Lower leg skin (tissue), 4 donors: Measurements from ENCODE around the gene MICALL2. TPM values are rescaled to one million over a fixed set of nuclear protein-coding genes. Genes with fewer than 3 reads are reported as not detected.

ENCODE experiments used
- DNase-seq, 2 donors: peaks; one replicate each; pipeline ENCODE4 v3.0.0-alpha.2; 2019; ENCODE audit warnings: low spot score in 2 of 2
- H3K4me3 ChIP-seq: fragments of 200-600 bp; sonication (generic); 2 replicates; pipeline ENCODE4 v1.5.1; 2017; ENCODE audit warnings: mild to moderate bottlenecking, low read depth; ENCODE audit not compliant: poor library complexity, severe bottlenecking
- CTCF ChIP-seq, 3 donors: fragments of 450-650 bp; IDR thresholded peaks; one replicate each; pipeline ENCODE4 v1.5.1; 2016; ENCODE audit warnings: antibody characterized with exemption in 3 of 3, mild to moderate bottlenecking in 3 of 3, moderate library complexity in 2 of 3
- POLR2A ChIP-seq, 2 donors: fragments of 450-650 bp; IDR thresholded peaks; one replicate each; pipeline ENCODE4 v1.6.1; 2016 to 2017; ENCODE audit warnings: antibody characterized with exemption in 2 of 2, mild to moderate bottlenecking in 1 of 2, moderate library complexity in 1 of 2
- WGBS, 2 donors: methylation state at CpG; one replicate each; pipeline ENCODE4 v1.1.5; 2018; 5-methylcytosine and 5-hydroxymethylcytosine counted together
- intact Hi-C: fragments of 100-400 bp; cut with DNase I; formaldehyde crosslinking; loops from one replicate; pipeline ENCODE4 v1.15.0; 2023; ENCODE audit warnings: low total_unique reads
- total RNA-seq, 4 donors: library from RNA; depleted of rRNA; stranded (reverse); fragments of >200 nt; gene quantifications; one replicate each; pipeline ENCODE4 v1.1.0, GENCODE V29; 2016

Gene MICALL2
- total RNA-seq, 4 donors from 2014 or later, result 10.4 to 17.0 (median 14.0) TPM

DNA sequence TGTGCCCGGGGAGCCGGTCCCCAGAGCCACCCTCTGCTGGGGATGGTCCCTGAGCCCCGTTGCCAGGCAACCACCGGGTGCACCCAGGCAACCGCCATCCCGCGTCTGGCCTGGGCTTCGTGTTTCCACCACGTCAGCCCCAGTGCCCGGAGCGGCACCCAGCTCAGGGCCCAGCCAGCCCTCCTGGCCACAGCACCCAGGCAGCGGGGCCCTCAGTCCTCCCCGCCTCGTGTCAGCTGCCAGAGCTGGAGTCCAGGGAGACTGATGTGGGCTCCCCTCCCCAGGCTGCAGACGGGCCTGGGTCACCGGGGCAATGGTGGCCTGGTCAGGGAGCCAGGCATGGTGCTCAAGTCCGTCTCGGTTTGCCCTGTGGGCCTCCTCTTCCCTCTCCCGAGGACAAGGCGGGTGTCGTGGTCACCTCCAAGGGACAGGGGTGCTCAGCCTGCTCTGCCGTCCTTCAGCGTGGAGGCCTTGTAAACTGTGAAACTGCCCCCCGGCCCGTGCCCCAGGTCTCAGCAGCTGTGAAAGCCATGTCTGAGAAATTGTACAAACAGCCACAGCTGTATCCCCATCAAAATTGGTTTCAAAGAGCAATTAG, 72.5 kb downstream of the MICALL2 start:
- intact Hi-C loops, result no loop called here
- H3K4me3 ChIP-seq, result no peak overlapping the region
- DNase-seq, result no peak
- 53 to 63% methylated on average over 14 to 20 of the region's 25 CpGs for WGBS, 2 donors
- TF ChIP-seq POLR2A (IDR thresholded peaks at IDR 0.05), result no peak
- no peak for TF ChIP-seq CTCF (IDR thresholded peaks at IDR 0.05)

DNA sequence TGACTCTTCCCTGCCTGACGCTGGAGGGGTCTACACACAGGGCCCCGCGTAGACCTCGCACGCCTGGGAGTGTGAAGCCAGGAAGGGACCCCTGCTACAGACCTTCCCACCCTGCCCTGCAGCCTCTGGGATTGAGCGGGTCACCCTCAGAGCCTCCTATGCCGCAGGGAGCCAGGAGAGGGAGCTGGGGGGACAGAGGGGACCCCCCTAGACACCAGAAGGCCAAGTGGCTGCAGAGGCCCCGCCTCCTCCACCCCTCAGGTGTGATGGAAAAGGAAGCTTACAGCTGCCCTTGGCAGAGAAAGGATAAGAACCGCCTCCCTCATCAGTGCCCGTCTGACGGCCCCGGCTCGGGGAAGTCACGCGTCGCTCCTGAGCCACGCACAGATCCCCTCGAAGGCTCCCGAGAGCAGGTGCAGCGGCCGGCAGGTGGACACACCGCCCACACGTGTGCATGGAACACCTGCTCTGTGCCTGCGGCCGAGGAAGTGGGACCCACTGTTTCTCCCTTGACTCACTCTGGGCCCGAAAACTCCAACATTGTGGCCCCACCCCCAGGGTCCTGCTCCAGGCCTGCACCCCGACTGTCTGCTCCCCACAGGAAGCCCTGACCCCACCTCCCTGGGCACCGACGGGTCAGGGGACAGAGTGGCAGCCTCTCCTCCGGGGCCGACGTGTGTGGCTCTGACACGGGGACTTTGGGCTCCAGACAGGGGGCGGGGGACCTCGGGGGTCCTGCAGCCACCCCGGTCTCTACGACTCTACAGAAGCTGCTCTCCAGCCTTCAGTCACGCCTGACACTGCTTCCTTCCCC, 73.3 kb downstream of the MICALL2 start:
- WGBS, 2 donors, result 45 to 62% methylated on average over 25 to 36 of the region's 38 CpGs
- no peak overlapping the region for H3K4me3 ChIP-seq
- intact Hi-C loops, result no loop called here
- no peak for TF ChIP-seq CTCF (IDR thresholded peaks at IDR 0.05)
- TF ChIP-seq POLR2A (IDR thresholded peaks at IDR 0.05), result no peak
- DNase-seq, result no peak

GRCh38 chr7:1385086-1385808, 74.0 kb downstream of the MICALL2 start:
- DNase-seq, result no peak
- H3K4me3 ChIP-seq, result no peak overlapping the region
- WGBS, 2 donors, result 48 to 63% methylated on average over 15 to 22 of the region's 23 CpGs
- no peak for TF ChIP-seq CTCF (IDR thresholded peaks at IDR 0.05)
- no peak for TF ChIP-seq POLR2A (IDR thresholded peaks at IDR 0.05)
- intact Hi-C loops, result no loop called here

Other genes with a start within 250 kb of the MICALL2 start
- gene UNCX, start 226.6 kb downstream of the MICALL2 start, total RNA-seq, result not detected
- 10 to 100 TPM; 45.9 to 70.6 (median 60.3) TPM for gene INTS1, start 44.9 kb upstream of the MICALL2 start, total RNA-seq
- 10 to 100 TPM; 47.7 to 72.8 (median 52.3) TPM for gene MAFK, start 71.2 kb upstream of the MICALL2 start, total RNA-seq
- 100 to 1,000 TPM in 3 of 4 donors, 10 to 100 TPM in 1; 70.5 to 177 (median 119) TPM for gene TMEM184A, start 96.7 kb upstream of the MICALL2 start, total RNA-seq
- gene PSMG3, start 110.6 kb upstream of the MICALL2 start, total RNA-seq, result 10 to 100 TPM; 38.2 to 73.2 (median 60.7) TPM
- 1 to 10 TPM; 1.2 to 2.6 (median 1.8) TPM for gene ELFN1, start 210.8 kb upstream of the MICALL2 start, total RNA-seq